A673 (cell line): ENCODE measurements around the gene PKP1. TPM values are rescaled to one million over a fixed set of nuclear protein-coding genes. Genes with fewer than 3 reads are reported as not detected.

Source experiments
- BruUV-seq: library from RNA; stranded (reverse); fragments of 400-500 nt; replicated peaks from 2 replicates; lab custom pipeline; 2021; lab: Mats Ljungman, UMichigan
- CTCF ChIA-PET: fragments of 300-600 bp; sonication (Branson Sonifier 250); formaldehyde crosslinking; loops from one replicate; lab custom pipeline; 2022; ENCODE audit warnings: antibody characterized with exemption; lab: Charles Lee
- POLR2A ChIA-PET: fragments of 300-600 bp; sonication (Branson Sonifier 250); formaldehyde crosslinking; loops from one replicate; lab custom pipeline; 2022; ENCODE audit warnings: antibody characterized with exemption; ENCODE audit not compliant: low non-redundant PET; lab: Charles Lee
- DNase-seq: peaks from one replicate; pipeline ENCODE4 v3.0.0-alpha.2; 2015; ENCODE audit warnings: low spot score
- H3K27ac ChIP-seq: fragments of 200-600 bp; sonication (generic); 2 replicates; pipeline ENCODE4 v1.5.1; 2016; ENCODE audit warnings: mixed run types, low read depth, mild to moderate bottlenecking, mixed read lengths, antibody characterized with exemption, low read length; ENCODE audit not compliant: poor library complexity, severe bottlenecking
- H3K27me3 ChIP-seq: fragments of 200-600 bp; sonication (generic); replicated peaks from 2 replicates; pipeline ENCODE4 v1.6.1; 2017; ENCODE audit warnings: mixed run types, low read depth, mild to moderate bottlenecking, mixed read lengths, antibody characterized with exemption, low read length; ENCODE audit not compliant: insufficient read depth, poor library complexity
- H3K36me3 ChIP-seq: fragments of 200-600 bp; sonication (generic); 2 replicates; pipeline ENCODE4 v1.6.1; 2016; ENCODE audit warnings: mixed run types, mild to moderate bottlenecking, mixed read lengths, antibody characterized with exemption, low read length; ENCODE audit not compliant: insufficient read depth, poor library complexity, severe bottlenecking
- H3K4me1 ChIP-seq: fragments of 200-600 bp; sonication (generic); 2 replicates; pipeline ENCODE4 v1.6.1; 2017; ENCODE audit warnings: mixed run types, mild to moderate bottlenecking, mixed read lengths, antibody characterized with exemption, low read length; ENCODE audit not compliant: insufficient read depth, poor library complexity, severe bottlenecking
- H3K4me3 ChIP-seq: fragments of 200-600 bp; sonication (generic); 2 replicates; pipeline ENCODE4 v1.5.1; 2016; ENCODE audit warnings: low read depth, mixed run types, mild to moderate bottlenecking, mixed read lengths, low read length; ENCODE audit not compliant: poor library complexity, severe bottlenecking
- H3K9me3 ChIP-seq: fragments of 200-600 bp; sonication (generic); 2 replicates; pipeline ENCODE4 v1.6.1; 2016; ENCODE audit warnings: mixed run types, low read depth, mild to moderate bottlenecking, mixed read lengths, antibody characterized with exemption, low read length; ENCODE audit not compliant: poor library complexity, severe bottlenecking
- EZH2 ChIP-seq: fragments of 200-600 bp; sonication (generic); IDR thresholded peaks from 2 replicates; pipeline ENCODE4 v1.6.1; 2017; ENCODE audit warnings: borderline replicate concordance, low read depth, mild to moderate bottlenecking, mixed read lengths, antibody characterized with exemption, low read length; ENCODE audit not compliant: poor library complexity, severe bottlenecking
- intact Hi-C: fragments of 100-400 bp; cut with micrococcal nuclease; formaldehyde crosslinking; loops from one replicate; pipeline ENCODE4 v1.10.0; 2022; ENCODE audit not compliant: unreplicated experiment
- total RNA-seq: library from RNA; stranded (reverse); gene quantifications from 2 replicates; pipeline ENCODE4 v1.2.3, GENCODE V29; 2021
- TF ChIP-seq, protein P1 (sequence below): fragments of 300-800, 200-600 bp; sonication (generic); conservative IDR thresholded peaks from 2 replicates; pipeline ENCODE4 v1.5.1; 2017; ENCODE audit warnings: low read depth, mild to moderate bottlenecking, antibody characterized with exemption, low read length, moderate library complexity, mixed read lengths

PKP1 gene
- total RNA-seq, 1 experiment from 2014 or later, result 535 TPM

DNA sequence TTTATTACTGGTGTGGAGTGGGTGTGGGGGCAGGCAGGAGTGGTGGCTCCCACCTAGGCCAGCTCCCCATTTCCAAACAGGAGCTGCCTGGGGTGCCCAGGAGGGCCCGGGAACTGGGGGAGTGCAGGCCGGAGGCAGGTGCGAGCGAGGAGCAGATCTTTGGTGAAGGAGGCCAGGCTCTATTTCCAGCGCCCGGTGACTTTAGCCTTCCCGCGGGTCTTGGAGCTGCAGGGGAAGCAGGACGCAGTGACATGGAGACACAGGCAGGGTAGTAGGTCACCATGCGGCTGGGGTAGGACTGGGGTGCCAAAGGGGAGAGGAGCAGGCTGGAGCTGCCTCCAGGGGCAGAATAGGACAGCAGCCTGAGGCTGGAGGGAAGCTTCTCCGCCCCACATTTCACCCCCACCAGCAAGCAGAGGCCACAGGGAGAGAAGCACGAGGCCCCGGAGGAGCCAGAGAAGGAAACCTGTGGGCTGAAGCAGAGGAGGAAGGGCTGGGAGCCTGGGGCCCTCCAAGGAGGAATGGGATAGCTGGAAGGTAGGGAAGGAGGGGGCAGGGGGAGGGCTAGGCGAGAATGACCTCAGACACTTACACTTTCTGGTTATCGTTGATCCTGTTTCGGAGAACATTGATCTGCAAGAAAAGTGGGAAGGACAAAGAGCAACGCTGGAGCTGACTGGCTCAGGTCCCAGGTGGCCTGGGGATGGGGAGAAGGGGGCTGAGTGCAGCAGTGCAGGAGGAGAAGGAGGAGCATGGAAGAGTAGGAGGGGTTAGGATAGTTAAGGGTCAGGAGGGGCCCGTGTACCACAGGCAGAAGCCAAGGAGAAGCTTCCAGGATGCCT, 75.9 kb downstream of the PKP1 start:
- peak overlapping the region; percentile 35 for H3K27ac ChIP-seq
- no peaks in the 10 kb centered on the region for H3K27me3 ChIP-seq
- no TSS peak for BruUV-seq
- intact Hi-C loops, result no loop called here
- ChIA-PET CTCF (no interaction called here), POLR2A (no interaction called here)
- peaks cover 17% of the 10 kb centered on the region for H3K4me1 ChIP-seq
- no peak for DNase-seq
- TF ChIP-seq, protein P1, sequence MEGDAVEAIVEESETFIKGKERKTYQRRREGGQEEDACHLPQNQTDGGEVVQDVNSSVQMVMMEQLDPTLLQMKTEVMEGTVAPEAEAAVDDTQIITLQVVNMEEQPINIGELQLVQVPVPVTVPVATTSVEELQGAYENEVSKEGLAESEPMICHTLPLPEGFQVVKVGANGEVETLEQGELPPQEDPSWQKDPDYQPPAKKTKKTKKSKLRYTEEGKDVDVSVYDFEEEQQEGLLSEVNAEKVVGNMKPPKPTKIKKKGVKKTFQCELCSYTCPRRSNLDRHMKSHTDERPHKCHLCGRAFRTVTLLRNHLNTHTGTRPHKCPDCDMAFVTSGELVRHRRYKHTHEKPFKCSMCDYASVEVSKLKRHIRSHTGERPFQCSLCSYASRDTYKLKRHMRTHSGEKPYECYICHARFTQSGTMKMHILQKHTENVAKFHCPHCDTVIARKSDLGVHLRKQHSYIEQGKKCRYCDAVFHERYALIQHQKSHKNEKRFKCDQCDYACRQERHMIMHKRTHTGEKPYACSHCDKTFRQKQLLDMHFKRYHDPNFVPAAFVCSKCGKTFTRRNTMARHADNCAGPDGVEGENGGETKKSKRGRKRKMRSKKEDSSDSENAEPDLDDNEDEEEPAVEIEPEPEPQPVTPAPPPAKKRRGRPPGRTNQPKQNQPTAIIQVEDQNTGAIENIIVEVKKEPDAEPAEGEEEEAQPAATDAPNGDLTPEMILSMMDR, result no peak
- no peak for TF ChIP-seq EZH2
- H3K9me3 ChIP-seq, result no peaks in the 10 kb centered on the region
- H3K36me3 ChIP-seq, result no peaks in the 10 kb centered on the region
- no peak overlapping the region for H3K4me3 ChIP-seq

DNA sequence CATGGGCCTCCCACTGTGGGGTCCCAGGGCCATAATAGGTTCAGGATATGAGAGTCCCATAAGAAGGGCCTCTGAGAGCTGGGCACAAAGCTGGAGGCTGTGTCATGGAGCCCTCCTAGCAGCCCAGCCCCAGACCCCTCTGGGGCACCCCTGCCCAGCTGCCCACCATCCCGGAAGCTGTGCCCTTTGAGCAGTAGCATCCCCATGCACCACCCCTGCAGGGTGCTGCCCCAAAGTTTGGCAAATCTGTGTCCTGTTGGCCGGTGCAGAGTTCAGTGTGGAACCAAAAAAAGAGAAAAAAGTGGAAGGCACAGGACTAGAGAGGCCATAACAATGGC, 76.5 kb downstream of the PKP1 start:
- intact Hi-C loops, result loop anchor here (5.0 kb wide), 1 partner anchor 388 kb away; no protein-coding TSS in a partner anchor
- no peak overlapping the region for H3K27ac ChIP-seq

DNA sequence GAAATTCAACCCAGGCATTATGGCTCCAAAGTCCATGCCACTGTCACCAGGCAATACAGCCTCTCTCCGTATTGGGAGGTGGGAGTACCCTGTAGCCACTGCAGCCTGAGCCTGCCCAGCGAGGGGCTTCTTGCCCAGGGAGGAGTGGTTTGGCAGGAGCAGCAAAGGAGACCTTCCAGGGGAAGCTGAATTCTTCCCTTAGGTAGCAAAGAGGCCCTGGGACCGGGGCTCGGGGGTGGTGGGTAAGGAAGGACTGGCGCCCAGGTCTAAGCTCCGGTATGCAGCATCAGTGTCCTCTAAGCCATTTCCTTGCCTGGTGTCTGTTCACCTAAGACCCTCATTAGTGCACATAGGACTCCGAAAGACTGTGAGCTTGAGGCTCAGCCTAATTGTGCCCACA, 77.2 kb downstream of the PKP1 start:
- peaks cover 17% of the 10 kb centered on the region for H3K4me1 ChIP-seq
- CTCF ChIA-PET, result interaction anchor here (0.6 to 2.2 kb wide), 7 partner anchors 14 to 388 kb away, joined by 3 to 16 read pairs (median 4); no protein-coding TSS in a partner anchor
- intact Hi-C loops, result loop anchor here (5.0 kb wide), 1 partner anchor 388 kb away; no protein-coding TSS in a partner anchor
- POLR2A ChIA-PET, result no interaction called here
- H3K4me3 ChIP-seq, result no peak overlapping the region
- H3K27me3 ChIP-seq, result no peaks in the 10 kb centered on the region
- TF ChIP-seq, protein P1, result no peak
- TF ChIP-seq EZH2, result no peak
- DNase-seq, result no peak
- no peaks in the 10 kb centered on the region for H3K36me3 ChIP-seq
- peak overlapping the region; percentile 53 for H3K27ac ChIP-seq
- no TSS peak for BruUV-seq
- H3K9me3 ChIP-seq, result no peaks in the 10 kb centered on the region

More for the DNA sequence above, 76.5 kb downstream of the PKP1 start:
- BruUV-seq, result no TSS peak
- DNase-seq, result no peak
- H3K27me3 ChIP-seq, result no peaks in the 10 kb centered on the region
- POLR2A ChIA-PET, result no interaction called here
- no peak for TF ChIP-seq EZH2
- TF ChIP-seq, protein P1, result no peak
- H3K36me3 ChIP-seq, result no peaks in the 10 kb centered on the region
- H3K4me1 ChIP-seq, result peaks cover 17% of the 10 kb centered on the region
- CTCF ChIA-PET, result no interaction called here
- H3K9me3 ChIP-seq, result no peaks in the 10 kb centered on the region
- H3K4me3 ChIP-seq, result no peak overlapping the region
